Choroid plexus epithelial cell (primary cell): ENCODE results near the gene ME3.
A peak's percentile ranks its signal among the peaks of the same experiment; 100 is the strongest.

ENCODE experiments used
- DNase-seq: peaks from one replicate; pipeline ENCODE4 v3.0.0-alpha.2; 2010; ENCODE audit warnings: low read depth
- H3K4me3 ChIP-seq: 2 replicates; pipeline ENCODE4 v1.5.1; 2011; ENCODE audit warnings: low read depth, mild to moderate bottlenecking, control low read depth, low read length, moderate library complexity
- CTCF ChIP-seq: conservative IDR thresholded peaks from 2 replicates; pipeline ENCODE4 v1.5.1; 2011; ENCODE audit warnings: low read depth, mild to moderate bottlenecking, control low read depth, inconsistent platforms, low read length, moderate library complexity

The ME3 gene

DNA sequence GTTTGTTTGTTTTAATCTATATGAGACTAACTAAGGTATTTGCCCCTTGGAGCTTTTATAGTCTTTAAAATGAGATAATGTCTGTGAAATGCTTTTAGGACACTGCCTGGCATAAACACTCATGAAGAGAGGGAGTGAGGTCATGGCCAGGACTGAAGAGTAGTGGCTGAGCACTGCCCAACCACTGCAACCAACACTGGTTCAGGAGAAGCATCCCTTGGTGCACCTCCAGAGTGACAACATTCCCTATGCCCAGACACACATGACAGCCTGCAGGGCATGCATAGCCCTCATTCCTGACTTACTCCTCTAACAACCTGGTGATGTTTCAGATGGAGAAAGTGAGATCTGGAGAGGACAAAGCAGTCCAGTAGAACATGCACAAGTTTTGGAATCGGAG is 36.1 kb downstream of the ME3 start:
- no peak for DNase-seq
- no peak for TF ChIP-seq CTCF
- H3K4me3 ChIP-seq, result no peak overlapping the region

DNA sequence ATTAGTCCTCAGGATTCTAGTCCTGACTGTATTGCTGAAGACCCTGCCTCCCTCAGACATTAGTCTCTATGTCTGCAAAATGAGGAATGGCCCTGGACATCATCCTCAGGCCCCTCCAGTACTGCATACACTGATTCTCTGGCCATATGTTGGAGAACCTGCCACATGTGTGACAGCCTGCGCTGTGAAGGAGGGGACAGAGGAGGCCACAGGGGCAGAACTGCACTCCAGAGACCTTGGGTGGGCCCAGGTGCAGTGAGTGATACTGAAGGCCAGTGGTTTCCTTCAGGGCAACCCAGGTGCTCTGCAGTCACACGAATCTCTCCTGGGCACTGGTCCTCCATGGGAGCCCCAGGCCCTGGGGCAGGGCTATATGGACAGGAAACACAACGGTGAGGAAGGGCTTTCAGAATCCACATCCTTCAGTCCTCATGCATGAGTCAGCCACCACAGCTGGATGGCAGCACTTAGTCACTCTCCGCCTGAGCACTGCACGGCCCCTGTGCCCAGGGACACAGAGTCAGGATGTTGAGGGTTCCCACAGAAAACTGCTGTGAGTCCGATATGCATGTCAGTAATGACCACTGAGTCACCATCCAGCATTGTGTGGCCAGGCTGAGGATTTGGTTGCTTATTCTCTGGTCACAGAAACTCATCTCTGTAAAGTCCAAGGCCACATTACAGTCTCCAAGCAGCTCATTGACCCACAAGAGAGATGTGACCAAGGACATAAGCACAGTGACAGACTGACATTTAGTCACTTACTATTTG is 39.7 kb downstream of the ME3 start:
- DNase-seq, result peak; percentile 94
- peak; percentile 65 for TF ChIP-seq CTCF
- H3K4me3 ChIP-seq, result no peak overlapping the region

DNA sequence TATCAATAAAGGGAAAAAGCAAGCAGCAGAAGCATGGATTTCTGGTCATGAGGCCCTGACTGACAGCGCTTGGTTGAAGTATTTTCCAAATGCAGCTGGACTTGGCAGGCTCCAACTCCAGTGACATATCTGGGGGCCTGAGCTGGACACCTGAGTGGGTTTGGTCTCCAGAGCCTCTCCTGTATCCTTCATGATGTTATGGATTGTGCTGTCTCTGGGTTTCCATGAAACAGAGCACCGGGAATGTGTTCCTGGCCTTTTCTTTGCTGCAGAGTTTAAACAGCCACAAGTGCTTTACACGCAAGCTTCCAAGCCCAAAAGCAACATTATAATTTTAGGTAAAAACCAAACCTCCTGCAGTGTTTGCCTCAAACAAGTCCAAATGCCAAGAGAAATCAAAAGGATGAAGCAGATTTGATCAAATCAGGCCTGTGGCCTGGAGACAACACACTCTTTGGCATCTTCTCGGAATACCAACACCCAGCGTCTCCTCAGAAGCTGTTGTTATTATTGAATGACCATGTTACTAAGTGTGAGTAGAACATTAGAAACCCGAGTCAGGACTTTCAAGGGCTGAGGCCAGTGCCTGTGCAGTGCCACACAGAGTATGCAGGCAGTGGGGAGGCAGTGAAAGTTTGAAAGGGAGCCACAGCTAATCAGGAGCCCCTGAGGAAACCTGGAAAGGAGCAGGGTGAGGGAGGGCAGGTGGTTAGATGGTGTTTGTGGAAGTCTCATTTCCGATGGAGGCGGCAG is 42.0 kb downstream of the ME3 start:
- no peak for TF ChIP-seq CTCF
- DNase-seq, result no peak
- H3K4me3 ChIP-seq, result no peak overlapping the region

DNA sequence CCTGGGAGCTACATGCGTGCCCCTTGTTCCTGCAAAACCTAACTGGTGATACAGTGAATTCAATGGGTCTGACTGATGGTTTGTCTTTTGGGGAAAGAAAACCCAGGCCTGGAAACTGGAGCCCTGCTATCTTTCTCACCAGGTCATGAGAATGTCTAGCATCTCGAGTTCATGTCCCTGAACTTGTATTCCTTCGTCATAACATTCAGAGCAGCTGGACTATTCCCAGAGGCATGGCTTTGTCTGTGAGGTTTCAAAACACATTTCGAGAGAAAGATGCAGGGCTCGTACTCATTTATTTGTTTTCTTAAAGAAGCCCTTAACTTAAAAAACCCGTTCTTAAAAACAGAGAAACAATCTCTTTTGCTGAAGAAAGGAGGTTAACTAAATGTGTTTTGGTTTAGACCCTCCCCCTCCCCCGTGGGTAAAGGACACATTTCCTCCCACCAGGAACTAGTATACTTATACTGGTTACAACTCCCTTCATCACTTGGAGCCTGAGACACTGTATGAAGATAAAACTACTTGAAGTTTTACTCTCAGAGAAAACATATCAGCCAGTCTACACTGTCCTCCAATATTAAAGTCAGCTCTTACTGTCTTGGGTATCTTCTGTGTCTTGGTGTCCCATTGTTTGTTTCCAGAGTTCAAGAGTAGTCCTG is 43.2 kb downstream of the ME3 start:
- H3K4me3 ChIP-seq, result no peak overlapping the region
- TF ChIP-seq CTCF, result no peak
- DNase-seq, result peak; percentile 97

- no peak for TF ChIP-seq CTCF
- H3K4me3 ChIP-seq, result no peak overlapping the region
- no peak for DNase-seq
These were observed 44.5 kb downstream of the ME3 start for GRCh38 chr11:86627776-86628455.

- TF ChIP-seq CTCF, result no peak
- no peak overlapping the region for H3K4me3 ChIP-seq
- DNase-seq, result no peak
These were observed 46.4 kb downstream of the ME3 start for GRCh38 chr11:86625981-86626380.
